ENCODE results near the gene PRKCA. TPM values are rescaled to one million over a fixed set of nuclear protein-coding genes. Genes with fewer than 3 reads are reported as not detected.

The PRKCA gene
- total and polyA plus RNA-seq, 10 of the 15 experiments (the other 5 are each of a cell fraction or from before 2014, with no cell fraction given) = 0.11 to 14.6 (median 0.72) TPM

GRCh38 chr17:66340720-66341119 lies 38.3 kb downstream of the PRKCA start:
- TF ChIP-seq TCF3 (IDR thresholded peaks at IDR 0.05; ENCODE audit: borderline replicate concordance, insufficient read depth, low read depth, low read length) = no peak
- TF ChIP-seq, protein P1, sequence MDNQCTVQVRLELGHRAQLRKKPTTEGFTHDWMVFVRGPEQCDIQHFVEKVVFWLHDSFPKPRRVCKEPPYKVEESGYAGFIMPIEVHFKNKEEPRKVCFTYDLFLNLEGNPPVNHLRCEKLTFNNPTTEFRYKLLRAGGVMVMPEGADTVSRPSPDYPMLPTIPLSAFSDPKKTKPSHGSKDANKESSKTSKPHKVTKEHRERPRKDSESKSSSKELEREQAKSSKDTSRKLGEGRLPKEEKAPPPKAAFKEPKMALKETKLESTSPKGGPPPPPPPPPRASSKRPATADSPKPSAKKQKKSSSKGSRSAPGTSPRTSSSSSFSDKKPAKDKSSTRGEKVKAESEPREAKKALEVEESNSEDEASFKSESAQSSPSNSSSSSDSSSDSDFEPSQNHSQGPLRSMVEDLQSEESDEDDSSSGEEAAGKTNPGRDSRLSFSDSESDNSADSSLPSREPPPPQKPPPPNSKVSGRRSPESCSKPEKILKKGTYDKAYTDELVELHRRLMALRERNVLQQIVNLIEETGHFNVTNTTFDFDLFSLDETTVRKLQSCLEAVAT (IDR thresholded peaks at IDR 0.05) = no peak
- no peak for TF ChIP-seq GATAD2B (conservative IDR thresholded peaks at IDR 0.05; ENCODE audit: low read depth)
- Histone ChIP-seq H3K9me3 (replicated peaks; ENCODE audit: control insufficient read depth, insufficient read depth, low read length) (no peaks in the 10 kb centered on the region), H3K4me3 (no peak overlapping the region), H3K27me3 (replicated peaks in 1 of 2; ENCODE audit: control insufficient read depth in 2 of 2, insufficient read depth in 2 of 2, low read length in 1 of 2) (no peaks in the 10 kb centered on the region), H3K9ac (ENCODE audit: control insufficient read depth, insufficient read depth, low read length) (no peak overlapping the region), H3K79me2 (ENCODE audit: control insufficient read depth, insufficient read depth, low read length) (no peaks in the 10 kb centered on the region), H2AFZ (ENCODE audit: control insufficient read depth, low read depth, low read length) (no peak overlapping the region), H3K4me1 (ENCODE audit: control insufficient read depth, insufficient read depth, low read length) (no peaks in the 10 kb centered on the region), H3K27ac (ENCODE audit: control insufficient read depth, insufficient read depth) (no peak overlapping the region), H3K36me3 (ENCODE audit: control insufficient read depth in 2 of 2, insufficient read depth in 2 of 2, low read length in 1 of 2) (no peaks in the 10 kb centered on the region), H3K4me2 (ENCODE audit: control insufficient read depth, insufficient read depth) (no peak overlapping the region), H4K20me1 (ENCODE audit: control insufficient read depth, insufficient read depth) (no peaks in the 10 kb centered on the region)
- 0% methylated on average over 2 of the region's 2 CpGs for WGBS (ENCODE audit: insufficient coverage, insufficient replicate concordance, low lambda C conversion rate, missing lambda C conversion rate)
- DNase-seq (ENCODE audit: low read depth, low spot score) (no peak), ATAC-seq (no peak), FAIRE-seq (no peak)
- ChIA-PET CTCF (no interaction called here), RAD21 (ENCODE audit: unreplicated experiment) (no interaction called here), POLR2A (no interaction called here), SMC1A (ENCODE audit: uncharacterized antibody, unreplicated experiment) (interaction anchor here (1.0 to 1.1 kb wide), 2 partner anchors 13 to 28 kb away, joined by 3 read pairs; no protein-coding TSS in a partner anchor)
- intact Hi-C loops (cut with micrococcal nuclease; ENCODE audit: unreplicated experiment) = no loop called here
- BruUV-seq (replicated peaks) = no TSS peak
- in situ Hi-C loops (cut with MboI) = no loop called here

DNA sequence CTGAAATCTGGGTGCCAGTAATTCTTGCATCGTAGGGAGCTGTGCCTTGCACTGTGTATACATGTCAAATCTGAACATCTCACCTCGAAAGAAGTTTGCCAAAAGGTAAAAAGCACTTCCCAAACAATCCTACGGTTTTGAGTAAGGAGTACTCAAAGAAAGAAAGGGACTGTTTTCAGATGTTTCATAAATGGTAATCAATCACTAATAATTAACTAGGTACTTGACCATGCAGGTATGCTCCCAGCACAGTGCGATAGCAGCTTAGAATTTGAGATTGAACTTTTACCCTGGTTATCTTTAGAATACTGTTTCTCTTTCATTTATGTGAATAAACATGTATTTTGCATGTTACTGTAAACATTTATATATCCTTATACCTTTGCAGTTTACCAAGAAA lies 39.0 kb downstream of the PRKCA start:
- intact Hi-C loops (cut with micrococcal nuclease; ENCODE audit: unreplicated experiment) (no loop called here), in situ Hi-C loops (cut with MboI) (no loop called here)
- Histone ChIP-seq H3K4me3 (no peak overlapping the region), H4K20me1 (ENCODE audit: control insufficient read depth, insufficient read depth) (no peaks in the 10 kb centered on the region), H3K4me2 (ENCODE audit: control insufficient read depth, insufficient read depth) (no peak overlapping the region), H3K79me2 (ENCODE audit: control insufficient read depth, insufficient read depth, low read length) (no peaks in the 10 kb centered on the region), H3K36me3 (ENCODE audit: control insufficient read depth in 2 of 2, insufficient read depth in 2 of 2, low read length in 1 of 2) (no peaks in the 10 kb centered on the region), H3K27me3 (replicated peaks in 1 of 2; ENCODE audit: control insufficient read depth in 2 of 2, insufficient read depth in 2 of 2, low read length in 1 of 2) (no peaks in the 10 kb centered on the region), H3K27ac (ENCODE audit: control insufficient read depth, insufficient read depth) (no peak overlapping the region), H2AFZ (ENCODE audit: control insufficient read depth, low read depth, low read length) (no peak overlapping the region), H3K4me1 (ENCODE audit: control insufficient read depth, insufficient read depth, low read length) (no peaks in the 10 kb centered on the region), H3K9ac (ENCODE audit: control insufficient read depth, insufficient read depth, low read length) (no peak overlapping the region), H3K9me3 (replicated peaks; ENCODE audit: control insufficient read depth, insufficient read depth, low read length) (no peaks in the 10 kb centered on the region)
- ChIA-PET CTCF (interaction anchor here (0.5 kb wide), 1 partner anchor 831 kb away, joined by 3 read pairs; no protein-coding TSS in a partner anchor), POLR2A (interaction anchor here (0.6 to 1.4 kb wide), 2 partner anchors 13 to 28 kb away, joined by 3 to 5 read pairs; no protein-coding TSS in a partner anchor), RAD21 (ENCODE audit: unreplicated experiment) (interaction anchor here (0.8 to 0.9 kb wide), 2 partner anchors 37 to 52 kb away, joined by 3 to 4 read pairs; no protein-coding TSS in a partner anchor), SMC1A (ENCODE audit: uncharacterized antibody, unreplicated experiment) (interaction anchor here (0.6 to 1.1 kb wide), 6 partner anchors 14 to 331 kb away, joined by 3 to 4 read pairs (median 3); no protein-coding TSS in a partner anchor)
- DNase-seq (ENCODE audit: low read depth, low spot score) = no peak
- peak; percentile 81 for ATAC-seq
- no TSS peak for BruUV-seq (replicated peaks)
- FAIRE-seq = no peak
- WGBS (ENCODE audit: insufficient coverage, insufficient replicate concordance, low lambda C conversion rate, missing lambda C conversion rate) = 0% methylated on average over 4 of the region's 4 CpGs
- TF ChIP-seq RUNX3 (IDR thresholded peaks at IDR 0.05; ENCODE audit: low read length) = no peak
- TF ChIP-seq, protein P2, sequence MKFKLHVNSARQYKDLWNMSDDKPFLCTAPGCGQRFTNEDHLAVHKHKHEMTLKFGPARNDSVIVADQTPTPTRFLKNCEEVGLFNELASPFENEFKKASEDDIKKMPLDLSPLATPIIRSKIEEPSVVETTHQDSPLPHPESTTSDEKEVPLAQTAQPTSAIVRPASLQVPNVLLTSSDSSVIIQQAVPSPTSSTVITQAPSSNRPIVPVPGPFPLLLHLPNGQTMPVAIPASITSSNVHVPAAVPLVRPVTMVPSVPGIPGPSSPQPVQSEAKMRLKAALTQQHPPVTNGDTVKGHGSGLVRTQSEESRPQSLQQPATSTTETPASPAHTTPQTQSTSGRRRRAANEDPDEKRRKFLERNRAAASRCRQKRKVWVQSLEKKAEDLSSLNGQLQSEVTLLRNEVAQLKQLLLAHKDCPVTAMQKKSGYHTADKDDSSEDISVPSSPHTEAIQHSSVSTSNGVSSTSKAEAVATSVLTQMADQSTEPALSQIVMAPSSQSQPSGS (IDR thresholded peaks at IDR 0.05; ENCODE audit: low read length) = no peak
- TF ChIP-seq IKZF2 (IDR thresholded peaks at IDR 0.05) = peak in 1 of 2 experiments; percentile 51; a peak in 1 of 4 replicates
- TF ChIP-seq DPF2 (IDR thresholded peaks at IDR 0.05) = 0 out of 2 replicates have a peak, but pooled peaks have one; percentile 15
- TF ChIP-seq FOXK2 (IDR thresholded peaks at IDR 0.05) = no peak
- TF ChIP-seq IKZF1 (conservative IDR thresholded peaks at IDR 0.05) = peak; percentile 44; the same call in 1 of the 2 replicates
- no peak for TF ChIP-seq NFYA (IDR thresholded peaks at IDR 0.05; ENCODE audit: borderline replicate concordance, low read depth, low read length)
- no peak for TF ChIP-seq SMAD5 (IDR thresholded peaks at IDR 0.05; ENCODE audit: low read depth)
- TF ChIP-seq, protein P3, sequence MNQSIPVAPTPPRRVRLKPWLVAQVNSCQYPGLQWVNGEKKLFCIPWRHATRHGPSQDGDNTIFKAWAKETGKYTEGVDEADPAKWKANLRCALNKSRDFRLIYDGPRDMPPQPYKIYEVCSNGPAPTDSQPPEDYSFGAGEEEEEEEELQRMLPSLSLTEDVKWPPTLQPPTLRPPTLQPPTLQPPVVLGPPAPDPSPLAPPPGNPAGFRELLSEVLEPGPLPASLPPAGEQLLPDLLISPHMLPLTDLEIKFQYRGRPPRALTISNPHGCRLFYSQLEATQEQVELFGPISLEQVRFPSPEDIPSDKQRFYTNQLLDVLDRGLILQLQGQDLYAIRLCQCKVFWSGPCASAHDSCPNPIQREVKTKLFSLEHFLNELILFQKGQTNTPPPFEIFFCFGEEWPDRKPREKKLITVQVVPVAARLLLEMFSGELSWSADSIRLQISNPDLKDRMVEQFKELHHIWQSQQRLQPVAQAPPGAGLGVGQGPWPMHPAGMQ (IDR thresholded peaks at IDR 0.05; ENCODE audit: borderline replicate concordance) = no peak

All from GM12878 (cell line).